Activated T-cell treated with anti-CD3 and anti-CD28 coated beads, Interleukin-2, amount 50 U/mL, for 24 hours (primary cell): ENCODE data around the gene FAF2.
"Not testable (repeated sequence)": the region's sequence is repeated elsewhere in the genome, so short reads cannot be mapped to it uniquely, and the experiment has no call there.

ENCODE experiments used
- DNase-seq: peaks from one replicate; pipeline ENCODE4 v3.0.0-alpha.2; 2020
- H3K27ac Mint-ChIP-seq: 2 replicates; pipeline ENCODE4 v1.8.0; 2020; ENCODE audit warnings: mild to moderate bottlenecking, mixed read lengths
- H3K27me3 Mint-ChIP-seq: 2 replicates; pipeline ENCODE4 v1.8.0; 2020; ENCODE audit warnings: mixed read lengths
- H3K36me3 Mint-ChIP-seq: 2 replicates; pipeline ENCODE4 v1.8.0; 2020; ENCODE audit warnings: low read depth, mixed read lengths
- H3K4me1 Mint-ChIP-seq: 2 replicates; pipeline ENCODE4 v1.8.0; 2020; ENCODE audit warnings: low read depth, mixed read lengths
- H3K4me3 Mint-ChIP-seq: 2 replicates; pipeline ENCODE4 v1.8.0; 2020; ENCODE audit warnings: mild to moderate bottlenecking, moderate library complexity, mixed read lengths
- H3K9me3 Mint-ChIP-seq: 2 replicates; pipeline ENCODE4 v1.8.0; 2020; ENCODE audit warnings: mixed read lengths

The FAF2 gene

GRCh38 chr5:176447978-176448608 lies at the start of gene FAF2:
TSS of gene FAF2 (plus strand) at chr5:176448385. CDS start at chr5:176448408, 23 bp downstream.
- Mint-ChIP-seq H3K27me3 (no peaks in the 10 kb centered on the region), H3K27ac (peak within 1 kb of the TSS; percentile 99), H3K36me3 (peaks cover 42% of the 10 kb centered on the region), H3K9me3 (no peaks in the 10 kb centered on the region), H3K4me3 (peak within 1 kb of the TSS; percentile 98), H3K4me1 (peaks cover 38% of the 10 kb centered on the region)
- DNase-seq: peak; percentile 100

GRCh38 chr5:176400382-176401156 lies 47.6 kb upstream of the FAF2 start:
- H3K27ac Mint-ChIP-seq: no peak overlapping the region
- no peak overlapping the region for H3K4me3 Mint-ChIP-seq
- no peaks in the 10 kb centered on the region for H3K27me3 Mint-ChIP-seq
- H3K36me3 Mint-ChIP-seq: peaks cover 49% of the 10 kb centered on the region
- H3K4me1 Mint-ChIP-seq: no peaks in the 10 kb centered on the region
- H3K9me3 Mint-ChIP-seq: no peaks in the 10 kb centered on the region
- peak; percentile 9 for DNase-seq

- H3K4me1 Mint-ChIP-seq: no peaks in the 10 kb centered on the region
- H3K27ac Mint-ChIP-seq: peak overlapping the region; percentile 11
- peaks cover 53% of the 10 kb centered on the region for H3K36me3 Mint-ChIP-seq
- H3K27me3 Mint-ChIP-seq: no peaks in the 10 kb centered on the region
- no peaks in the 10 kb centered on the region for H3K9me3 Mint-ChIP-seq
- DNase-seq: peak; percentile 9
- H3K4me3 Mint-ChIP-seq: no peak overlapping the region
Observed at GRCh38 chr5:176401281-176402205, 46.6 kb upstream of the FAF2 start.

- Mint-ChIP-seq H3K4me3 (no peak overlapping the region), H3K27ac (peak overlapping the region; percentile 40), H3K27me3 (no peaks in the 10 kb centered on the region), H3K4me1 (peaks cover under 1% of the 10 kb centered on the region), H3K9me3 (no peaks in the 10 kb centered on the region), H3K36me3 (peaks cover 62% of the 10 kb centered on the region)
- peak; percentile 12 for DNase-seq
Observed at GRCh38 chr5:176405656-176406435, 42.3 kb upstream of the FAF2 start.

- Mint-ChIP-seq H3K36me3 (peaks cover 56% of the 10 kb centered on the region), H3K9me3 (no peaks in the 10 kb centered on the region), H3K27me3 (no peaks in the 10 kb centered on the region), H3K27ac (no peak overlapping the region), H3K4me3 (no peak overlapping the region), H3K4me1 (peaks cover 7% of the 10 kb centered on the region)
- no peak for DNase-seq
Observed at GRCh38 chr5:176406436-176407052, 41.6 kb upstream of the FAF2 start.

- H3K4me3 Mint-ChIP-seq: no peak overlapping the region
- peaks cover 14% of the 10 kb centered on the region for H3K4me1 Mint-ChIP-seq
- peaks cover 54% of the 10 kb centered on the region for H3K36me3 Mint-ChIP-seq
- H3K27ac Mint-ChIP-seq: no peak overlapping the region
- no peaks in the 10 kb centered on the region for H3K27me3 Mint-ChIP-seq
- no peak for DNase-seq
- no peaks in the 10 kb centered on the region for H3K9me3 Mint-ChIP-seq
Observed at GRCh38 chr5:176407456-176408251, 40.5 kb upstream of the FAF2 start.

- DNase-seq, H3K27ac Mint-ChIP-seq, H3K9me3 Mint-ChIP-seq, H3K4me3 Mint-ChIP-seq, H3K27me3 Mint-ChIP-seq: not testable (repeated sequence)
- Mint-ChIP-seq H3K4me1 (peaks cover 19% of the 10 kb centered on the region), H3K36me3 (peaks cover 58% of the 10 kb centered on the region)
Observed at GRCh38 chr5:176408252-176408573, 40.0 kb upstream of the FAF2 start.

GRCh38 chr5:176408590-176408989 lies 39.6 kb upstream of the FAF2 start:
- H3K27me3 Mint-ChIP-seq: no peaks in the 10 kb centered on the region
- DNase-seq: no peak
- H3K9me3 Mint-ChIP-seq: no peaks in the 10 kb centered on the region
- peaks cover 59% of the 10 kb centered on the region for H3K36me3 Mint-ChIP-seq
- H3K4me3 Mint-ChIP-seq: no peak overlapping the region
- H3K27ac Mint-ChIP-seq: no peak overlapping the region
- peaks cover 22% of the 10 kb centered on the region for H3K4me1 Mint-ChIP-seq

GRCh38 chr5:176409765-176410164 lies 38.4 kb upstream of the FAF2 start:
- DNase-seq: peak; percentile 2
- H3K27ac Mint-ChIP-seq: no peak overlapping the region
- H3K4me1 Mint-ChIP-seq: peaks cover 33% of the 10 kb centered on the region
- H3K9me3 Mint-ChIP-seq: no peaks in the 10 kb centered on the region
- no peaks in the 10 kb centered on the region for H3K27me3 Mint-ChIP-seq
- H3K36me3 Mint-ChIP-seq: peaks cover 63% of the 10 kb centered on the region
- H3K4me3 Mint-ChIP-seq: no peak overlapping the region

GRCh38 chr5:176410486-176411180 lies 37.6 kb upstream of the FAF2 start:
- Mint-ChIP-seq H3K4me1 (peaks cover 42% of the 10 kb centered on the region), H3K27me3 (no peaks in the 10 kb centered on the region), H3K4me3 (no peak overlapping the region), H3K9me3 (no peaks in the 10 kb centered on the region), H3K27ac (no peak overlapping the region), H3K36me3 (peaks cover 60% of the 10 kb centered on the region)
- no peak for DNase-seq

GRCh38 chr5:176412517-176413254 lies 35.5 kb upstream of the FAF2 start:
- Mint-ChIP-seq H3K4me3 (no peak overlapping the region), H3K36me3 (peaks cover 44% of the 10 kb centered on the region), H3K9me3 (no peaks in the 10 kb centered on the region), H3K27me3 (no peaks in the 10 kb centered on the region), H3K4me1 (peaks cover 52% of the 10 kb centered on the region), H3K27ac (peak overlapping the region; percentile 33)
- no peak for DNase-seq

- Mint-ChIP-seq H3K9me3 (no peaks in the 10 kb centered on the region), H3K4me3 (no peak overlapping the region), H3K36me3 (peaks cover 40% of the 10 kb centered on the region), H3K27ac (peak overlapping the region; percentile 33), H3K27me3 (no peaks in the 10 kb centered on the region), H3K4me1 (peaks cover 52% of the 10 kb centered on the region)
- no peak for DNase-seq
Observed at GRCh38 chr5:176413255-176413565, 35.0 kb upstream of the FAF2 start.
